Astrocyte of the spinal cord (primary cell): ENCODE results near the gene STK35.

ENCODE experiments used
- DNase-seq: peaks from one replicate; pipeline ENCODE4 v3.0.0; 2011; ENCODE audit warnings: low read depth, low spot score
- H3K4me3 ChIP-seq: 2 replicates; pipeline ENCODE4 v1.5.1; 2011; ENCODE audit warnings: low read depth, mild to moderate bottlenecking, low read length, moderate library complexity
- in situ Hi-C: cut with HindIII; loops from 2 replicates; pipeline ENCODE4 v1.10.0; 2017; ENCODE audit warnings: low sequenced_read_pairs
- TF ChIP-seq, protein P1 (sequence below): IDR thresholded peaks from 2 replicates; pipeline ENCODE4 v1.5.1; 2012; ENCODE audit warnings: low read depth, mild to moderate bottlenecking, low read length, inconsistent platforms

The STK35 gene

DNA sequence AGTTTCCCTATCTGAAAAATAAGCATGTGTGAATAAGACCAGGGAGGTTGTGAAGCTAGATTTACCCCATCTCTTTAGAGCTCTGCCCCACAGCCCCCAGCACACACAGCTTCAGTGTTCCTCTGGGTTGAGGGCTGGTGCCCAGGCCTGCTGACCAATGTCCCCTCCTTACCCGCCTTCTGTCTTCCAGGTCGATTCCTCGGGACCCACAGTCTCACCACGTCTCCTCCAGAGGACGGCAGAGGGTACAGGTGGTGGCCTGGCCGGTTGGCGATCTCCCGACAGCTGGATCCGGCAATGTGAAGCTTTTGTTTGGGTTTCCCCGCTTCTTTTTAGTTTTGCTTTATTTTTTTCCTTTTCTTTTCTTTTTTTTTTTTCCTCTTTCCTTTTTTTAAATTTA, 42.0 kb downstream of the STK35 start:
- in situ Hi-C loops: no loop called here
- no peak for DNase-seq
- TF ChIP-seq, protein P1, sequence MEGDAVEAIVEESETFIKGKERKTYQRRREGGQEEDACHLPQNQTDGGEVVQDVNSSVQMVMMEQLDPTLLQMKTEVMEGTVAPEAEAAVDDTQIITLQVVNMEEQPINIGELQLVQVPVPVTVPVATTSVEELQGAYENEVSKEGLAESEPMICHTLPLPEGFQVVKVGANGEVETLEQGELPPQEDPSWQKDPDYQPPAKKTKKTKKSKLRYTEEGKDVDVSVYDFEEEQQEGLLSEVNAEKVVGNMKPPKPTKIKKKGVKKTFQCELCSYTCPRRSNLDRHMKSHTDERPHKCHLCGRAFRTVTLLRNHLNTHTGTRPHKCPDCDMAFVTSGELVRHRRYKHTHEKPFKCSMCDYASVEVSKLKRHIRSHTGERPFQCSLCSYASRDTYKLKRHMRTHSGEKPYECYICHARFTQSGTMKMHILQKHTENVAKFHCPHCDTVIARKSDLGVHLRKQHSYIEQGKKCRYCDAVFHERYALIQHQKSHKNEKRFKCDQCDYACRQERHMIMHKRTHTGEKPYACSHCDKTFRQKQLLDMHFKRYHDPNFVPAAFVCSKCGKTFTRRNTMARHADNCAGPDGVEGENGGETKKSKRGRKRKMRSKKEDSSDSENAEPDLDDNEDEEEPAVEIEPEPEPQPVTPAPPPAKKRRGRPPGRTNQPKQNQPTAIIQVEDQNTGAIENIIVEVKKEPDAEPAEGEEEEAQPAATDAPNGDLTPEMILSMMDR: no peak
- H3K4me3 ChIP-seq: no peak overlapping the region

DNA sequence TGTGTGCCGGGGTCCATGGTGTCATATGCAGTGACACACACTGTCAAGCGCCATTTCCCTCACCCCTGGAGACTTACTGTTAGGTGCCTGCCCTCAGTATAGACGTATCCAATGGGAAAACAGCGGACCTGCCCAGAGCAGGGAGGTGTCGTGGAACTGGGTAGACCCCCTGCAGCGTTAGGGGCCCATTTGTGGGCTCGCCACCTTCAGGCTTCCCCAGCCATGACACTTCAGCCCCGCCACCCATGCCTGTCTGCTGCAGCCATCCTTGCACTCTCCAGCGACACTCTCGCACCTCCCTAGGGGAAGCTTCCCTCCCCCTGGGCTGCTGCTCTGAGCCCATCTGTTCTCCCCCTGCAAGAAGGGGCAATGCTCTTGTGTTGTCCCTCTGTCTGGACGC, 43.2 kb downstream of the STK35 start:
- TF ChIP-seq, protein P1: no peak

DNA sequence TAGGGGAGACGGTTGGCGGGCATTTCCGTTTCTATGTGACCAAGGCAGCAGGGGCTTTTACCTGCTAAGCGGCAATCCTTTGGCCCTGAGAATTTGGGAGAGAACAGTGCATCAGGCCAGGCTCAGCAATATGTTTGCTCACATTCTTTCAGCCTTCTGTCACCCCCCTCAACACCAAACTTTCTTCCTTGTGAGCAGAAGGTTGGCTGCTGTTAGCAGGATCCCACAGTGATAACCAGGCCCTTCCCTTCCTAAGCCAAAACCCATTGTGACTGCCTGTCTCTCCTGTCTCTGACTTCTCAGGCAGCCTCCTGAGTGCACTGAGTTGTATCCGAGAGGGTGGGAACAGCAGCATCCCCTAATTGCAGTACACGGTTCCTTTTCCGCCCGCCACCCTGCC, 43.7 kb downstream of the STK35 start:
- TF ChIP-seq, protein P1: no peak
- in situ Hi-C loops: no loop called here
- no peak overlapping the region for H3K4me3 ChIP-seq
- no peak for DNase-seq

More for the DNA sequence above, 43.2 kb downstream of the STK35 start:
- in situ Hi-C loops: no loop called here
- no peak for DNase-seq
- H3K4me3 ChIP-seq: no peak overlapping the region

DNA sequence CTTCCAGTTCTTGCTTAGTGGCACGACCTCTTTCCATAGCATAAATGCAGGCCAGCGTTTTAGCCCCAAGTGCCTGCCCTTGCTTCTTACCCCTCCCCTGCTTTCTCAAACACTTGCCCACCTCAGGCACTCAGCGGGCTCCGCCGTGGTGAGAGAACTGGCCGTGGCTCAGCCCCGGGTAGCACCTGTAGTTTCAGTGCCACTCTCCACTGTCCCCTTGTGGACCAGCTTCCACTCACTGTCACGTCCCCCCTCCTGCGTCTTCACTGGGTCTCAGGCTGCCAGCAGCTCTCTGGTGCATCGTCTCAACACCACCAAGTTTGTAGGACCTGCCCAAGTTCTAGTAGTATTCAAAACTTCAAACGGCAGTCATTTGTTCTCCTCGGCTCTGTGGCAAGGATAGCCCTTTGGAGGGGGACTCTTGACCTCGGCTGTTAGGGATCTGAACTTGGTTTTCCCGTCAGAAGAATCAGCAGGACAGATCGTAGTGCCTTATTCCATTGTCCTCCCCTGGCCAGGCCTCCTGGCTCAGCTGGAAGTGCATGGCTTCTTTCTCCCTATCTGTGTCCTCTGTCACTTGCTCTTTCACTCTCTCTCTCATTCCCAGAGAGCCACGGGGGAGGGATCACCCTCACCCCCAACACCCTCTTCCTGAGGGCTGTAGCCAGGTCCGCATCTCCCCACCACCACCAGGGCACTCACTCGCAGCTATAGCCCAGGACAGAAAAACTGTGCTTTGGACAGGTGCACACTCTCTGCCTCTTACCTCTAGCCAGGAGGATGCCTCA, 44.6 kb downstream of the STK35 start:
- TF ChIP-seq, protein P1: no peak
- no peak overlapping the region for H3K4me3 ChIP-seq
- no peak for DNase-seq
- in situ Hi-C loops: no loop called here

DNA sequence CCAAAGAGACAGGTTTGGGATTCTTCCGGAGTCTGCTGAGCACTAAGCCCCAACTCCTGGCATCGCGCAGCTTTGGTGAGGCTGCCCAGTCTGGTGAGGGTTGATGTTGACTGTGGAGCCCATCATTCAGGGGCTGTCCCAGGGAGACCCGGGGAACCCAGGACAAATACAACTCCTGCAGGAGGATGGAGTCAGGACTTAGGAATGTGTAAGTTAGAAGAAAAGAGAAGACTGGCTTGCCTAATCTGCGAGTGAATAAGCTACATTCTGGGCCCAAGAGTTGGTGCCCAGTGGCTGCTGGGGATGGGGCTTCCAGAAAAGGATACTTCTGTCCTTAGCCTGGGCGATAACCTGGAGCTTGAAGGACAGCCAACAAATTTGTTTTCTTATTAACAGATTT, 47.9 kb downstream of the STK35 start:
- TF ChIP-seq, protein P1: no peak
- DNase-seq: no peak
- no peak overlapping the region for H3K4me3 ChIP-seq
- in situ Hi-C loops: no loop called here

DNA sequence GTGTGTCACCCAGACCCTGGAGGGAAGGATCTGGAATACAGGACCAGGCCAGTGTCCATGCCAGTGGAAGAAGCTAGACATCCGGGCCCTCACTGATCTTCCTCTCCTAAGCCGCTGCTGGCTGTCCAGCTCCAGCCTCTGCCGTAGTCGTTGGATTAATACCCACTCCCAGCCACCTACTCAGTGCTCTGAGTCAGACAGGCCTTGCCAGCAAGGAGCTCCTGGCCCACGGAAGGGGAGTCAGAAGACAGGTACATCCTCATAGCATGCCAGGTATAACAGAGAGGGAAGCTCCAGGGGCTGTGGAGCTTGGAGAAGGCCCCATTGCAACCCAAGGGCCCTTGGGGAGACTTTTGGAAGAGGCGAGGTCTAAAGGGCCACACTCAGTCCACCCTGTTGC, 49.0 kb downstream of the STK35 start:
- no peak for DNase-seq
- TF ChIP-seq, protein P1: no peak
- in situ Hi-C loops: no loop called here
- no peak overlapping the region for H3K4me3 ChIP-seq
